Ovary (tissue), 9 donors: ENCODE data around the gene NPHP3. TPM values are rescaled to one million over a fixed set of nuclear protein-coding genes. Genes with fewer than 3 reads are reported as not detected.

ENCODE experiments used
- DNase-seq, 5 donors: peaks; one replicate each; pipeline ENCODE4 v3.0.0-alpha.2; 2019 to 2020
- H3K27ac ChIP-seq, 2 donors: fragments of 200-600 bp; one replicate each; pipeline versions ENCODE4 v1.5.1 to v1.8.0; 2019 to 2022
- H3K27me3 ChIP-seq: fragments of 200-600 bp; one replicate; pipeline ENCODE4 v1.8.0; 2022
- H3K36me3 ChIP-seq: fragments of 200-600 bp; sonication (generic); one replicate; pipeline ENCODE4 v1.5.1; 2019
- H3K4me1 ChIP-seq: one replicate; pipeline ENCODE4 v1.8.1; 2013; ENCODE audit warnings: mild to moderate bottlenecking, moderate library complexity; ENCODE audit not compliant: insufficient read depth
- H3K4me3 ChIP-seq: fragments of 200-600 bp; sonication (generic); one replicate; pipeline ENCODE4 v1.5.1; 2017
- H3K9me3 ChIP-seq, 2 donors: fragments of 200-600 bp in 1 of 2; sonication (generic) in 1 of 2; one replicate each; pipeline versions ENCODE4 v1.5.1 to v1.8.1; 2013 to 2019; ENCODE audit warnings: mild to moderate bottlenecking in 1 of 2, moderate library complexity in 1 of 2
- EP300 ChIP-seq: sonication (generic); formaldehyde crosslinking; IDR thresholded peaks from one replicate; pipeline ENCODE4 v1.6.1; 2017; ENCODE audit warnings: antibody characterized with exemption
- POLR2A ChIP-seq: fragments of 450-650 bp; IDR thresholded peaks from one replicate; pipeline ENCODE4 v1.6.1; 2017; ENCODE audit warnings: antibody characterized with exemption, mild to moderate bottlenecking, moderate library complexity
- WGBS, 3 donors: extraction: QIAGEN DNeasy Blood & Tissue Kit in 1 of 3; methylation state at CpG; one replicate each; pipeline versions ENCODE4 v1.1.5 to v1.1.7; 2013 to 2017; 5-methylcytosine and 5-hydroxymethylcytosine counted together
- intact Hi-C, 4 donors: fragments of 100-400 bp; cut with DNase I; formaldehyde crosslinking; loops; one replicate each; pipeline versions ENCODE4 v1.11.0 to v1.15.1; 2022 to 2023
- polyA plus RNA-seq, 2 donors: library from polyadenylated mRNA; stranded (reverse); fragments of 200-250 nt in 1 of 2; fragments of 350-450 nt in 1 of 2; fragmentation: Illumina TruSeq in 1 of 2; extraction: RNeasy Lipid Tissue Mini Kit (QIAGEN cat#74804) in 1 of 2; gene quantifications; one replicate each; pipeline ENCODE4 v1.2.3, GENCODE V29; 2013 to 2014
- total RNA-seq, 7 donors: library from RNA; depleted of rRNA in 2 of 7; stranded (reverse); fragments of >200 nt in 2 of 7; fragmentation: NEBNext Ultra II Directional in 3 of 7; extraction: Animal tissue kit (Norgen Biotek cat#: 25700) in 3 of 7; gene quantifications; one replicate each; pipeline versions ENCODE4 v1.1.0 to v1.2.4, GENCODE V29; 2016 to 2023
- TF ChIP-seq, protein P1 (sequence below), 3 donors: fragments of 450-650 bp in 2 of 3; fragments of 200-600 bp in 1 of 3; IDR thresholded peaks; one replicate each; pipeline versions ENCODE4 v1.5.1 to v1.8.0; 2016 to 2022; ENCODE audit warnings: antibody characterized with exemption in 3 of 3, mild to moderate bottlenecking in 1 of 3
- donor health status: DM: no; HTN: no; CAD: no; lungs with moderate emphysema.
- donor health status: DM: no; HTN: no; CAD: no.
- donor health status: Bipolar disorder and iron deficiency.
- donor health status: DM: yes; HTN: yes; CAD: no.
- donor health status: DM: no; HTN: no; CAD: no.
- donor health status: DM: yes; HTN: yes; CAD: no.

NPHP3 gene
- total and polyA plus RNA-seq, 9 donors = 25.8 to 66.9 (median 36.8) TPM

DNA sequence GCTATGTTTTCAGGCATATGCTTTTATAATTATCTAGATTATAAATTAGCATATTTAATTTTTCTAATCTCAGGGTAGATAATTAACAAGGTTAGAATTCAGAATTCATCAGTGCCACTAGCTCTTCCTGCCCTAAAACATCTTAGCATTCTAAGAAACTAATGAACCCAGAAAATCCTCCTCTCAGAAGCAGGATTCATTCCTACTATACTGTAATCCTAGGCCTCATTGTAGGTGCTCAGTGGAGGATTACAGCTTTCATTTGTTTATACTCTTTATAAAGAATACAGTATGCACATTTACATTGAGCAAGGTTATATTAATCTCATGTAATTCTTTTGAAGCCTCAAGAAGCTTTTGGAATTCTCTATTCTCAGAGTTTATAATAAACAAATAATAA lies 83.5 kb downstream of the NPHP3 start:
- TF ChIP-seq POLR2A (no peak), EP300 (no peak)
- TF ChIP-seq, protein P1, sequence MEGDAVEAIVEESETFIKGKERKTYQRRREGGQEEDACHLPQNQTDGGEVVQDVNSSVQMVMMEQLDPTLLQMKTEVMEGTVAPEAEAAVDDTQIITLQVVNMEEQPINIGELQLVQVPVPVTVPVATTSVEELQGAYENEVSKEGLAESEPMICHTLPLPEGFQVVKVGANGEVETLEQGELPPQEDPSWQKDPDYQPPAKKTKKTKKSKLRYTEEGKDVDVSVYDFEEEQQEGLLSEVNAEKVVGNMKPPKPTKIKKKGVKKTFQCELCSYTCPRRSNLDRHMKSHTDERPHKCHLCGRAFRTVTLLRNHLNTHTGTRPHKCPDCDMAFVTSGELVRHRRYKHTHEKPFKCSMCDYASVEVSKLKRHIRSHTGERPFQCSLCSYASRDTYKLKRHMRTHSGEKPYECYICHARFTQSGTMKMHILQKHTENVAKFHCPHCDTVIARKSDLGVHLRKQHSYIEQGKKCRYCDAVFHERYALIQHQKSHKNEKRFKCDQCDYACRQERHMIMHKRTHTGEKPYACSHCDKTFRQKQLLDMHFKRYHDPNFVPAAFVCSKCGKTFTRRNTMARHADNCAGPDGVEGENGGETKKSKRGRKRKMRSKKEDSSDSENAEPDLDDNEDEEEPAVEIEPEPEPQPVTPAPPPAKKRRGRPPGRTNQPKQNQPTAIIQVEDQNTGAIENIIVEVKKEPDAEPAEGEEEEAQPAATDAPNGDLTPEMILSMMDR (IDR thresholded peaks at IDR 0.05) = no peak
- intact Hi-C loops = no loop called here
- Histone ChIP-seq H3K27ac (no peak overlapping the region), H3K4me1 (no peaks in the 10 kb centered on the region), H3K36me3 (no peaks in the 10 kb centered on the region), H3K27me3 (no peaks in the 10 kb centered on the region), H3K9me3 (no peaks in the 10 kb centered on the region), H3K4me3 (no peak overlapping the region)
- no peak for DNase-seq

DNA sequence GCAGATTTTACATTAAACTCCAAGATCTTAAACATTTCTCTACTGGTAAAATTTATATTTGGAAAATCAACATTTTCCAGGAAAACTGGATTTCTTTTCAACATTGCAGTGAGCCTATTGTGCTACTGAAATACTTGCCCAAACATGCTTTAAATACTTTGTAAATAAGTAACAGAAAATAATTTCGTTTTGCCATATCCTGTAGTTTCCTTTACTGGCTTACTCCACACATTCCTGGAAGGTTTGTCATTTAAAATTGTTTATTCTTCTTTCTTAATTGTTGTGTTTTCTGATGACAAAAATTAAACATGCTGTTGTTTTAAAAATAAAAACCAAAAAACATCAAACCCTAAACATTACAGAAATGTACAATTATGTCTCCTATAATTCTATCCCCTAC lies 84.6 kb downstream of the NPHP3 start:
- DNase-seq = no peak
- intact Hi-C loops = no loop called here
- Histone ChIP-seq H3K27me3 (no peaks in the 10 kb centered on the region), H3K4me1 (no peaks in the 10 kb centered on the region), H3K27ac (no peak overlapping the region), H3K4me3 (no peak overlapping the region), H3K9me3 (no peaks in the 10 kb centered on the region), H3K36me3 (no peaks in the 10 kb centered on the region)
- 9 to 11% (median 10%) methylated on average over 1 of the region's 1 CpG for WGBS, 3 donors
- TF ChIP-seq EP300 (no peak), POLR2A (no peak)
- TF ChIP-seq, protein P1 (IDR thresholded peaks at IDR 0.05) = no peak

GRCh38 chr3:132635052-132635451 lies 87.2 kb downstream of the NPHP3 start:
- no peaks in the 10 kb centered on the region for H3K9me3 ChIP-seq
- H3K36me3 ChIP-seq = no peaks in the 10 kb centered on the region
- no peak overlapping the region for H3K4me3 ChIP-seq
- DNase-seq = no peak
- H3K4me1 ChIP-seq = no peaks in the 10 kb centered on the region
- intact Hi-C loops = no loop called here
- no peaks in the 10 kb centered on the region for H3K27me3 ChIP-seq
- TF ChIP-seq, protein P1 (IDR thresholded peaks at IDR 0.05) = no peak
- TF ChIP-seq POLR2A = no peak
- TF ChIP-seq EP300 = no peak
- H3K27ac ChIP-seq = no peak overlapping the region

Other genes with a start within 250 kb of the NPHP3 start
- gene ACKR4, start 125.1 kb downstream of the NPHP3 start, total RNA-seq = 1 to 10 TPM in 2 of 7 donors, under 1 TPM in 5; 0.17 to 1.1 (median 0.28) TPM
- gene ACKR4, start 125.1 kb downstream of the NPHP3 start, polyA plus RNA-seq = 1 to 10 TPM in 1 of 2 donors, under 1 TPM in 1; 0.30 to 5.4 TPM
- gene ACAD11, start 62.6 kb downstream of the NPHP3 start, total RNA-seq = 10 to 100 TPM; 18.7 to 48.8 (median 25.8) TPM
- 10 to 100 TPM; 19.4 to 28.0 TPM for gene ACAD11, start 62.6 kb downstream of the NPHP3 start, polyA plus RNA-seq
- gene UBA5, start 62.1 kb downstream of the NPHP3 start, total RNA-seq = 10 to 100 TPM; 26.5 to 40.6 (median 31.7) TPM
- 10 to 100 TPM; 15.6 to 27.6 TPM for gene UBA5, start 62.1 kb downstream of the NPHP3 start, polyA plus RNA-seq